GM12875 (cell line): ENCODE data around the gene ABTB2.
"Not testable (repeated sequence)": the region's sequence is repeated elsewhere in the genome, so short reads cannot be mapped to it uniquely, and the experiment has no call there.

ENCODE experiments used
- H3K4me3 ChIP-seq: one replicate; pipeline ENCODE4 v1.5.1; 2011; ENCODE audit warnings: low read depth, low read length, control low read depth
- CTCF ChIP-seq: IDR thresholded peaks from 2 replicates; pipeline ENCODE4 v1.5.1; 2011; ENCODE audit warnings: low read depth, mild to moderate bottlenecking, control low read depth, inconsistent platforms, low read length, moderate library complexity, borderline replicate concordance; ENCODE audit not compliant: insufficient read depth

Gene ABTB2

DNA sequence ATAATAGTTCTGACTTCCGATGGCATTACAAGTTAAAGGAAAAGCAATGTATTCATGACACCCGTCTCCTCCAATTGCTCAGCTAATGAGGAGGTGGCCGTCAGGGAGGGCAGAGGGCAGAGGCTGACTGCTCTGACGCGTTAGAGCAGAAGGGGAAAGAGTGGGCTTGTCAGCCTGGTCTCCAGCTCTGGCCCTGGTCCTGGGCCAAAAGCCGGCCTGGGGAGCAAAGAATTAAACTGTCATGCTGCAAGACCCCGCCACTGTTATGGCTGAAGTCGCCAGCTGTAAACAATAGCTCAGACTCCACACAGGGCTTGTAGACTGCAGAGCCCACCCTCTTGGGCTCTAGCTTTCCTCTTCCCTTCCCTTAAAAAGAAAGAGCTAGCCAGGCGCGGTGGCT lies 132.7 kb downstream of the ABTB2 start:
- no peak overlapping the region for H3K4me3 ChIP-seq
- no peak for TF ChIP-seq CTCF

GRCh38 chr11:34224434-34224966 lies 133.3 kb downstream of the ABTB2 start:
- H3K4me3 ChIP-seq: no peak overlapping the region
- no peak for TF ChIP-seq CTCF

DNA sequence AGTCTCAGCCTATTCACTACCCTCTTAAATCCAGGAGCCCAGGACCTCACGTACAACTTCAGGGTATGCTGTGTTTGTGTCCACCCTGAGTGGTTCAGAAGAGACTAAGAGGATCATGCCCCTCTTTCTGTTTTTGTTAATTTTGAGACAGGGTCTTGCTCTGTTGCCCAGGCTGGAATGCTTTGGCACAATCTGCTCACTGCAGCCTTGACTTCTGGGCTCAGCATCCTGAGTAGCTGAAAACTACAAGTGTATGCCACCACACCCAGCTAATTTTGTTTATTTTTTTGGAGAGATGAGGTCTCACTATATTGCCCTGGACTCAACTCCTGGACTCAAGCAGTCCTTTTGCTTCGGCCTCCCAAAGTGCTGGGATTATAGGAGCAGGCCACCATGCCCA lies 133.9 kb downstream of the ABTB2 start:
- no peak overlapping the region for H3K4me3 ChIP-seq
- TF ChIP-seq CTCF: no peak

GRCh38 chr11:34223021-34223813 lies 134.6 kb downstream of the ABTB2 start:
- no peak overlapping the region for H3K4me3 ChIP-seq
- TF ChIP-seq CTCF: no peak

GRCh38 chr11:34222030-34222429 lies 135.8 kb downstream of the ABTB2 start:
- TF ChIP-seq CTCF: no peak
- H3K4me3 ChIP-seq: no peak overlapping the region

- no peak overlapping the region for H3K4me3 ChIP-seq
- TF ChIP-seq CTCF: no peak
Measured at GRCh38 chr11:34219941-34220370, 137.9 kb downstream of the ABTB2 start.

DNA sequence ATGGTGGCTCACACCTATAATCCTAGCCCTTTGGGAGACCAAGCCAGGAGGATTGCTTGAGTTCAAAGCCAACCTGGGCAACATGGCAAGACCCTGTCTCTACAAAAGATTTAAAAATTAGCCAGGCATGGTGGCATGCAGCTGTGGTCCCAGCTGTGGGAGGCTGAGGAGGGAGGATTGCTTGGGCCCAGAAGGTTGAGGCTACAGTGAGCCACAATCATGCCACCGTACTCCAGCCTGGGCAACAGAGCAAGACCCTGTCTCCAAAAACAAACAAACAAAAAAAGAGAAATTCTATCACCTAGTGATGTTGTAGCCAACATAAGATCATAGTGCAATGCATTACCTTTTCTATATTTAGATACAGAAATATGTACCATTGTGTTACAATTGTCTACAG lies 138.5 kb downstream of the ABTB2 start:
- TF ChIP-seq CTCF: no peak
- H3K4me3 ChIP-seq: no peak overlapping the region

DNA sequence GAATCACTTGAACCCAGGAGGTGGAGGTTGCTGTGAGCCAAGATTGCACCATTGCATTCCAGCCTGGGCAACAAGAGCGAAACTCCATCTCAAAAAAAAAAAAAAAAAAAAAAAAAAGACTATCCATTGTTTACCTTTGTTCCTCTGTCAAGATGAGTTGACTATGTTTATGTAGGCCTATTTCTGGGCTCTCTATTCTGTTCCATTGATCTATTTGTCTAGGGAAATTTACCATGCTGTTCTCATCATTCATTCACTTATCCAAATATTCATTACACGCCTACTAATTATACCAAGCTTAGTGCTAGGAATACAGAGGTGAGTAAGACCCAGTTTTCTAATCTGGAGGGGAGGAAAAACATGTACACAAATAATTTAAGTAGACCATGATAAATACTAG lies 139.1 kb downstream of the ABTB2 start:
- H3K4me3 ChIP-seq: not testable (repeated sequence)
